ENCODE measurements around the gene GNG12.

GNG12 gene

DNA sequence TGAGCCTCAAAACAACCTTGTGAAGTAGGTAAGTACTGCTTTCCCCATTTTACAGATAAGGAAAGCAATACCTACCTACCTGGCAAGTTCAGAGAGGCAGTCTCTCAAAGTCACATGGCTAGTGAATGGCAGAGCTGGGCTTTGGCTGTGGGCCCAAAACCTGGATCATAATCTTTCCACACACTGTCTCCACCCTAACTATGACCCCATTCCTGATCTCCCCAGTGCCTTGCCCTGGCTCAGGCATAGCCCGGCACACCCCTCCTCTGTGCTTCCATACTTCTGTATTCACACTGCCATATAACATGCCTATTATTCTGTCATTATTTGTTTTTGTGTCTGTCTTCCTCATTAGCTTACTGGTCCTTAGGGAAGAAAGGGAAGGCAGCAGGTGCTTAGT is 15.9 kb downstream of the GNG12 start:
- no peak overlapping the region for H3K4me3 ChIP-seq (ENCODE audit: low read length)
- DNase-seq (ENCODE audit: low read depth) = no peak
- no peak for TF ChIP-seq CTCF (conservative IDR thresholded peaks at IDR 0.05; ENCODE audit: low read depth, low read length)

- no peak overlapping the region for H3K4me3 ChIP-seq (ENCODE audit: low read length)
- no peak for TF ChIP-seq CTCF (conservative IDR thresholded peaks at IDR 0.05; ENCODE audit: low read depth, low read length)
- no peak for DNase-seq (ENCODE audit: low read depth)
These were observed 16.8 kb downstream of the GNG12 start for GRCh38 chr1:67816506-67816905.

DNA sequence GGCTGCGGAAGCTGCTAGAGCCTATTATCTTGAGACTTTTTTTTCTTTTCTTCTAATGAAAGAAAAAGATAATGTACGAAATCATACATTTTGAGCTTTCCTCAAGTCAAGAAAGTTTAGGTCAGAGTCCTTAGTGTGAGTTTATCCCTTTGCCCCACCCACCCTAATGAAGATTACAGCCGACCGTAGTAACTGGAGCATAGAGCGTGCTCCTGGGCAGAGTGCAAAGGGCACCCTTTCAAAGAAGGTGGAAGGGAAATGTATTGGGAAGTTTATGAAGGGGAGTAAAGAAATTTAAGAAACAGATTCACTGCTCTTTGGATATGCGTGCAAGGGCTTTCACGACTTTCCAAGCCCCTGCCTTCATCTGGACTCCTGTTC is 17.2 kb downstream of the GNG12 start:
- no peak for TF ChIP-seq CTCF (conservative IDR thresholded peaks at IDR 0.05; ENCODE audit: low read depth, low read length)
- no peak for DNase-seq (ENCODE audit: low read depth)
- H3K4me3 ChIP-seq (ENCODE audit: low read length) = no peak overlapping the region

DNA sequence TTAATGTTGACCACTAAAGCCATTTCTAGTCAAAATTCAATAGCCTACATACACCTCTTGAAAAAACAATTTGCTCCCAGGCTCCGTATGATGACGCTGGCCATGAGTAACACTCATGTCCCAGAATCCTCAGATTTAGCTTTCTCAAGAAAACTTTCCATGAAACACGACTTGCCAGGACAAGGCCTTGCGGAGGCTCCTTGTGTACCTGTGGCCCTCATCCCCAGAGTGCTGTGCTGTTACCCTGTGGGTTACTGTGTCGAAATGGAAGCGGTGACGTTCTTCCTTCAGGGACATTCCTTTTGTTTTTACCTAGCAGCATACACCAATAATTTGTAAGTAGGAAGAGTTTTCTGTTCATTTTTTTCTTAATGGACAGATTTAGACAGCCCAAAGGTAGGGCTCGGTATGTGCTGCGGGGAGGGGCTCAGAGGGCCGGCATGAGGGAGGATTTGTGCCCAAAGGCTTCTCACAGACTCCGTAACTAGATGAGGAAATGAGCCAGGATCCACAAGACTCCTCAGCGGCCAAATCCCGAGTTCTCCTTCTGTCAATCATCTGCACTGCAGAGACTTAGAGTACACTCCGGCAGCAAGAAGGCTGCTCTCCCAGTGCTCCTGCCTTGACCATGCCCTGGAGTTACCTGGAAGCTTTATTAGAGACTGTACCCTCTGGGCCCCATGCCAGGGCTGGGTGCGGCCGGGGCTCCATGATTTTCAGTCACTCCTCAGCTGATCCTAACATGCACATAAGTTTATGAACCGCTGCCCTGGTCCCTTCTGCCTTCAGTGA is 17.8 kb downstream of the GNG12 start:
- peak; percentile 48 for DNase-seq (ENCODE audit: low read depth)
- H3K4me3 ChIP-seq (ENCODE audit: low read length) = no peak overlapping the region
- no peak for TF ChIP-seq CTCF (conservative IDR thresholded peaks at IDR 0.05; ENCODE audit: low read depth, low read length)

DNA sequence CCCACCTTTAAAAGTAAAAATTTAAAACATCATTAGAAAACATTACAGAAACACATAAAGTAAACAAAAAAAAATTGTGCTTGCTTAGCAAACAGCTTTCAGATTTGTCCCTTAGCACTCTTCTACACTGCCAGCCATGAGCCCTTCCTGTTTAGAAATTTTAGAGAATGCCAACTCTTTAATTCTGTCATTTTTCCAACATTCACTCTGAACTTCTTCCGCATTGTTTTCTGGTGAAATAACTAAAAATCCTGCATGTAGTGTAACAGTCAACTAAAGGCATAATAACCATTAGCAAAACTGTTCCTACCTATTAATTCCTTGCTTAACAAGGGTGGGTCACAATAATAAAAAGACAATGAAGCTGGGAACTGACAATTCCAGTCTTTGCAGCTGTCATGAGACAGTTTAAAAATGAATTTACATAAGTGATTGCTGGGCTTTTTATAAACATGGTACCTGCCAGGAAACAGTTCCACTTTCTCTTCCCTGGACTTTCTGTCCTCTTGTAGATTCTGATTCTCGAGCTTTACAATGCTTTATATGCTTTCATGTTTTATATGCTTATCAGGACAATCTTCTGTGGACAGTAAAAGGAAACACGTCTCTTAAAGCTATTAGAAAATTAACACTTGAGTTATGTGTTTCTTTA is 19.0 kb downstream of the GNG12 start:
- no peak overlapping the region for H3K4me3 ChIP-seq (ENCODE audit: low read length)
- no peak for TF ChIP-seq CTCF (conservative IDR thresholded peaks at IDR 0.05; ENCODE audit: low read depth, low read length)
- DNase-seq (ENCODE audit: low read depth) = no peak

- TF ChIP-seq CTCF (conservative IDR thresholded peaks at IDR 0.05; ENCODE audit: low read depth, low read length) = no peak
- DNase-seq (ENCODE audit: low read depth) = no peak
These were observed 21.0 kb downstream of the GNG12 start for GRCh38 chr1:67812226-67812625.

DNA sequence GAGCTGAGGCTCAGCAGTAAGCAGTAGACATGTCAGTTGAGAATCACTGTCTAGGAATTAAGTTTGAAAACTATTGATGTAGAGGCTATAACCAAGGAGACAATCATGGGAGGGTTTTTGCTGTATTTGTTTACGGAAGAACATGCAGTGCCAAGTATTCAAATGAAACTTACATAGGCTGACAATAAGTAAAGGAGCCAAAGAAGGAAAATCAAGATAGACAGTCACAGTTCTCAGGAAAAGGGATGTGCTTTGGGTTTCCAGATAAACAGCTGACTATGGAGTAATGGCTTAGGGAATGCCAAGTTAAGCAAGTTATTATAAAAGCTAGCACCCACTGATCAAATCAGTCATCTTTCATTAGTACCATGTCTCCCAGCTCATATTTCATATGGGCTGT is 21.5 kb downstream of the GNG12 start:
- no peak overlapping the region for H3K4me3 ChIP-seq (ENCODE audit: low read length)
- no peak for DNase-seq (ENCODE audit: low read depth)
- TF ChIP-seq CTCF (conservative IDR thresholded peaks at IDR 0.05; ENCODE audit: low read depth, low read length) = no peak

More at GRCh38 chr1:67812226-67812625, 21.0 kb downstream of the GNG12 start:
- H3K4me3 ChIP-seq (ENCODE audit: low read length) = no peak overlapping the region

Data from retinal pigment epithelial cell (primary cell).